Thoracic aorta (tissue), 2 donors: ENCODE measurements around the gene IQUB. TPM values are rescaled to one million over a fixed set of nuclear protein-coding genes. Genes with fewer than 3 reads are reported as not detected.

ENCODE experiments used
- ATAC-seq: fragments of 150-250 bp; one replicate; pipeline ENCODE4 v1.8.0; 2017; ENCODE audit warnings: low read depth; ENCODE audit not compliant: insufficient number of reproducible peaks, low FRiP score
- DNase-seq: peaks from one replicate; pipeline ENCODE4 v3.0.0-alpha.2; 2020; ENCODE audit warnings: low spot score
- H3K27ac ChIP-seq, 2 donors: fragments of 200-600 bp; sonication (generic); 1 replicate in 1 of 2; 2 replicates in 1 of 2; pipeline ENCODE4 v1.5.1; 2016; ENCODE audit warnings: mild to moderate bottlenecking in 2 of 2, moderate library complexity in 2 of 2
- H3K27me3 ChIP-seq: fragments of 200-600 bp; sonication (generic); replicated peaks from 2 replicates; pipeline ENCODE4 v1.6.0; 2016; ENCODE audit warnings: mild to moderate bottlenecking; ENCODE audit not compliant: insufficient read depth
- H3K36me3 ChIP-seq: fragments of 200-600 bp; sonication (generic); one replicate; pipeline ENCODE4 v1.5.1; 2016
- H3K4me1 ChIP-seq, 2 donors: fragments of 200-600 bp; sonication (generic); 1 replicate in 1 of 2; 2 replicates in 1 of 2; pipeline versions ENCODE4 v1.5.1 to v1.6.0; 2016; ENCODE audit warnings: low read depth in 2 of 2, mild to moderate bottlenecking in 1 of 2; ENCODE audit not compliant: control insufficient read depth in 1 of 2
- H3K4me3 ChIP-seq: fragments of 200-600 bp; sonication (generic); 2 replicates; pipeline ENCODE4 v1.5.1; 2016; ENCODE audit warnings: mild to moderate bottlenecking
- H3K9me3 ChIP-seq: fragments of 200-600 bp; sonication (generic); 2 replicates; pipeline ENCODE4 v1.5.1; 2016
- CTCF ChIP-seq: fragments of 200-600 bp; sonication (generic); IDR thresholded peaks from one replicate; pipeline ENCODE4 v1.5.1; 2019; ENCODE audit warnings: antibody characterized with exemption
- total RNA-seq, 2 donors: library from RNA; depleted of rRNA; stranded (reverse); fragments of >200 nt; gene quantifications; one replicate each; pipeline versions ENCODE4 v1.1.0 to v1.2.3, GENCODE V29; 2016

Gene IQUB
- total RNA-seq, 2 donors from 2014 or later: 0.21 to 1.4 TPM

- Histone ChIP-seq H3K27ac (no peak overlapping the region), H3K4me3 (no peak overlapping the region), H3K36me3 (no peaks in the 10 kb centered on the region), H3K27me3 (no peaks in the 10 kb centered on the region), H3K9me3 (no peaks in the 10 kb centered on the region), H3K4me1 (peaks cover 2 to 4% of the 10 kb centered on the region in 2 donors)
- ATAC-seq (no peak), DNase-seq (no peak)
- no peak for TF ChIP-seq CTCF
Observed at GRCh38 chr7:123538897-123539296, 4.5 kb upstream of the IQUB start.

- H3K9me3 ChIP-seq: no peaks in the 10 kb centered on the region
- no peak overlapping the region for H3K27ac ChIP-seq
- no peak for ATAC-seq
Observed at GRCh38 chr7:123538189-123538714, 3.9 kb upstream of the IQUB start.

DNA sequence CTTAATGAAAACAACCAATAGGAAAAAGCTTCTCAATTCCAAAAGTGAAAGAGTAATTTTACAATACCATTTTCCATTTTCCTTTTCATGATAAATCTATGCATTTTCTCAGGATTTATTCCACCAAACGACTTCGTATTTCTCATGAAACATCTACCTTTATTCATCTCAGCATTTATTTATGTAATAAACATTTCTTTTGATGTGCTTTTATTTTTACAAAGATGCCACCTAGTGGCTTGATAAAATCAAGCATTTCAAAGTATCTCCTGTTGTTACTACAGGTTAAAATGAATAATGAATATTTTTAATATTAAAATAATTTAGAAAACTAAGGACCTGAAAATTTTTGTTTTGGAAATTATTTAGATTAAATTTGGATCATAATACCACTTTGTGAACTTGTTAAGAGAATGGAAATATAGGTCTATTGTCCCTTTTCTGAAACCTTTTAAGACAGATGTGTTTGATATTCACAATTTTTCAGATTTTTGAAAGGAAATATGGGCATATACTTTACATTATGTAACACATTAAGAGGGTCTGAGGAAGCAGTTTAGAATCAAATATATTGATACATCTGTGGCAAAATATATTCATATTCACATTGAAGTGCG is 2.7 kb upstream of the IQUB start:
- no peaks in the 10 kb centered on the region for H3K36me3 ChIP-seq
- ATAC-seq (no peak), DNase-seq (no peak)
- peaks cover 2 to 9% of the 10 kb centered on the region in 2 donors for H3K4me1 ChIP-seq
- peak; percentile 50 for TF ChIP-seq CTCF
- H3K4me3 ChIP-seq: no peak overlapping the region
- no peaks in the 10 kb centered on the region for H3K9me3 ChIP-seq
- H3K27me3 ChIP-seq: no peaks in the 10 kb centered on the region
- H3K27ac ChIP-seq: no peak overlapping the region

More at GRCh38 chr7:123538189-123538714, 3.9 kb upstream of the IQUB start:
- H3K36me3 ChIP-seq: no peaks in the 10 kb centered on the region
- no peak overlapping the region for H3K4me3 ChIP-seq
- TF ChIP-seq CTCF: no peak
- DNase-seq: no peak
- H3K4me1 ChIP-seq: peaks cover 2 to 9% of the 10 kb centered on the region in 2 donors
- no peaks in the 10 kb centered on the region for H3K27me3 ChIP-seq

DNA sequence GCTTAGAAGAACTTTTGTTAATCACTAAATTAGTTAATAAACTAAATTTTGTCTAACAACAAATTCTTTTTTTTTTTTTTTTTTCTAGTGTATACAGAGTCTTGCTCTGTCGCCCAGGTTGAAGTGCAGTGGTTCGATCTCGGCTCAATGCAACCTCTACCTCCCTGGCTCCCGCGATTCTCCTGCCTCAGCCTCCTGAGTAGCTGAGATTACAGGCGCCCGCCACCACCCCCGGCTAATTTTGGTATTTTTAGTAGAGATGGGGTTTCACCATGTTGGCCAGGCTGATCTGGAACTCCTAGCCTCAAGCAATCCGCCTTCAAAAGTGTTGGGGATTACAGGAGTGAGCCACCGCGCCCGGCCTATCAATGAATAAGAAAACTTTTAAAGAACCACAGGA is 1.1 kb upstream of the IQUB start:
- H3K9me3 ChIP-seq: no peaks in the 10 kb centered on the region
- H3K36me3 ChIP-seq: no peaks in the 10 kb centered on the region
- no peak overlapping the region for H3K27ac ChIP-seq
- H3K4me3 ChIP-seq: peak overlapping the region; percentile 83
- DNase-seq (no peak), ATAC-seq (no peak)
- peaks cover 2 to 9% of the 10 kb centered on the region in 2 donors for H3K4me1 ChIP-seq
- H3K27me3 ChIP-seq: no peaks in the 10 kb centered on the region
- TF ChIP-seq CTCF: no peak

GRCh38 chr7:123533929-123534382 is 439 bp downstream of the IQUB start:
- Histone ChIP-seq H3K27ac (peak overlapping the region in 1 of 2 donors; percentile 43), H3K9me3 (no peaks in the 10 kb centered on the region), H3K4me3 (peak overlapping the region; percentile 83), H3K27me3 (no peaks in the 10 kb centered on the region), H3K4me1 (peaks cover 2 to 9% of the 10 kb centered on the region in 2 donors), H3K36me3 (no peaks in the 10 kb centered on the region)
- DNase-seq: no peak
- no peak for ATAC-seq
- no peak for TF ChIP-seq CTCF
